ENCODE data around the gene GRK4.

Gene GRK4

DNA sequence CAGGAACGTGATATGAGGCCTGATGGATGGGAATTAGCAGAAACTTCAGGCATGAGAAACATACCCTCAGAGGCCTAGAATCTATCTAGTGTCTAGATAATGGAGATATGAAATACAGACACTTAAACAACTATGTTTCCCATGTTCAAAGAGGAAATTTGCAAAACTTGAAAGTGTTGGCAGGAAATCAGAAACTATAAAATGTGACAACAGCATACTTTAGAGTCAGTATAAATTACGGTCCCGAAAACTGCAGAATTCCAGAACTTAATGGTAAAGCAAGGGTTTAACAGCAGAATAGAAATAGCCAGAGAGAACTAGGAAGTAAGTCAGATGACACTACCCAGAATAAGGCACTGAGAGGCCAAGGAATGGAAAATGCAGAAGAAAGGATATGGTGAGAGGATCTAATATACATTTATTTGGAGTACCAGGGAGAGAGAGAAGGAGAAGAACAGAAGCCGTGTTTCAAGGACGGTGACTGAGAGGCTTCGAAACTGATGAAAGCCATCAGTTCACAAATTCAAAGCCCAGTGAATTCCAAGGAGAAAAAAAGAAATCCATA, 103.5 kb downstream of the GRK4 start:
- no peak overlapping the region for H3K27ac Mint-ChIP-seq

DNA sequence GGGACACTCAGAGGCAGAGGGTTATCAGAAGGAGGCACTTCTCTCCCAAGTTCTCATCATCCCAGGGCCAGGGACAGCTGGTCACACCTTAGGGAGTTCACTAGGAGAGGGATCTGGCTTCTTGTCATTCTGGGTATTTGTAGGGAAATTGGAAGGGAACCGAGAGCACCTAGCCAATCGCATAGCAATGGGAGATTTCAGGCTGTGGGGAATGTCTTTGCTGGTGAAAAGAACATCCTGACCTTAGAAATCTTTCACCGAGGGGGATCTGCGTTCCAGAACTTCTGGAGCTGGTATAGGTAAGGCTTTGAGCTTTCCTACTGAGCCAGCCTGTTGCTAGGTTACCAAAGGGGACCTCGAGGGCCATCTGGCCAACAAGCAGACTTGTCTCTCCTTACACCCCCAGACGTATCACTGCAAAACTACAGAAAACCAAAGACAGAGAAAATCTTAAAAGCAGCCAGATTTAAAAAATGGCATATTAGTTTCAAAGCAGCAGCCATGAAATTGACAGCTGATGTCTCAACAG, 104.2 kb downstream of the GRK4 start:
- Mint-ChIP-seq H3K4me3 (no peak overlapping the region), H3K4me1 (no peaks in the 10 kb centered on the region), H3K27ac (no peak overlapping the region), H3K36me3 (no peaks in the 10 kb centered on the region), H3K9me3 (no peaks in the 10 kb centered on the region)
- DNase-seq (ENCODE audit: low spot score in 2 of 2) (no peak), ATAC-seq (no peak)

More for the DNA sequence above, 103.5 kb downstream of the GRK4 start:
- H3K4me3 Mint-ChIP-seq, result no peak overlapping the region
- no peak for ATAC-seq
- H3K9me3 Mint-ChIP-seq, result no peaks in the 10 kb centered on the region
- no peaks in the 10 kb centered on the region for H3K4me1 Mint-ChIP-seq
- H3K36me3 Mint-ChIP-seq, result no peaks in the 10 kb centered on the region
- DNase-seq (ENCODE audit: low spot score in 2 of 2), result no peak

DNA sequence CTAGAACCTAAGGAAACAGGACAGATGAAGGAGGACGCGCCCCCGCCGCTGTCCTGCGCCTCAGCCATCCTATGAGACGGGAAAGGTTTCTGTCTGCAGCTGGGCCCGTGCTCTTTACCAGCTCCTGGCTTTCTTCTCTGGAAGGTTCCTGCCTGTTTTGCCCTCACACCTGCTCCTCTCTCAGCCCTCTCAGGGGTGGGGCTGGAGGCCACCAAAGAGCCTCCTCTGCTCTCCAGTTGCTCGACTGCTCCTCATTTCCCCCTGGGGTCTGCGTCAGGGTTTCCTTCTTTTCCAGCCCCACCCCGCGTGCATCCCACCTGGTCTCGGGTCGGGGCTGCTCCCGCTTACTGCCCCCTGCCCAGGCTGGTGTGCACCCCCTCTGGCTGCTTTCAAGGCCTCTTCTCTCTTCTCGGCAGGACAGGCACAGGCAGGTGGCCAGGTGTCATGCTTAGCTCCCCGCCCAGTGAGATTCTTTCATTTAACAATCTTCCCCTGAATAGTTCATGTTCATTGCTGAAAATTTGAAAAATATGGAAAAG, 106.4 kb downstream of the GRK4 start:
- Mint-ChIP-seq H3K27ac (no peak overlapping the region), H3K9me3 (no peaks in the 10 kb centered on the region), H3K36me3 (no peaks in the 10 kb centered on the region), H3K4me1 (no peaks in the 10 kb centered on the region), H3K4me3 (no peak overlapping the region)
- ATAC-seq (no peak), DNase-seq (ENCODE audit: low spot score in 2 of 2) (no peak)

DNA sequence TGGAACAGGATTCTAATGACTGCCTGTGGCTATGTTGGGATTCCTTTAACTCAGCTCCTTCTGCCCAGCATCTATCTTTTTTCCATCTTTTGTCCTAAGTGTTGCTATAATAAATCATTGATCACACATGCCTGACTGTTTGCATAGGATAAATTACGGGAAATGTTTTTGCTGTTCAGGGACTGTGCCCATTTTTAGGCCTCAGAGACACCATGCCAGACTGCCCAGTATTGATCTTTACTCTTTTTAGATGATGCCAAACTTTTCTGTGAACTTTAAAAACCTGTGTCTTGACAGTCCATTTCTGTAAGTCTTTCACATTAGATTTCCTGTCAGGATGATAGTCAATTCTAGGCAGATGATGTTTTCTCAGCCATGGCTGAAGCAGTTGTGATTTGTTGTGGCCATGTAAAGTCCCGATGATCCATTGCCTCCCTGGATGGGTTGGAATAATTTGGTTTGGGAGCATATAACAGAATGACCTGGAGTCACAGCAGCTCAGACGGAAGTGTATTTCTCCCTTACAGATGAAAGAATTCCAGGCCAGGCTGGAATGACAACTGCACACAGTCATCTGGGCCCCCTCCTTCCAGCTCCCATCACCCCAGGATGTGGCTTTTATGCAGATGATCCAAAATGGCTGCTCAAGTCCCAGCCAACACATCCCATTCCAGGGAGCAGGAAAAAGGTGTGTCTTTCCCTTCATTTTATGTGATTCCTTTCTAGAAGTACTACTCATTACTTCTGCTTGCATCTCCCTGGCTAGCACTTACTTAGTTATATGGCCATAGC, 107.5 kb downstream of the GRK4 start:
- no peak for DNase-seq (ENCODE audit: low spot score in 2 of 2)
- Mint-ChIP-seq H3K4me1 (peaks cover 9% of the 10 kb centered on the region), H3K9me3 (no peaks in the 10 kb centered on the region), H3K27ac (no peak overlapping the region), H3K4me3 (no peak overlapping the region), H3K36me3 (peaks cover 10% of the 10 kb centered on the region)
- no peak for ATAC-seq

DNA sequence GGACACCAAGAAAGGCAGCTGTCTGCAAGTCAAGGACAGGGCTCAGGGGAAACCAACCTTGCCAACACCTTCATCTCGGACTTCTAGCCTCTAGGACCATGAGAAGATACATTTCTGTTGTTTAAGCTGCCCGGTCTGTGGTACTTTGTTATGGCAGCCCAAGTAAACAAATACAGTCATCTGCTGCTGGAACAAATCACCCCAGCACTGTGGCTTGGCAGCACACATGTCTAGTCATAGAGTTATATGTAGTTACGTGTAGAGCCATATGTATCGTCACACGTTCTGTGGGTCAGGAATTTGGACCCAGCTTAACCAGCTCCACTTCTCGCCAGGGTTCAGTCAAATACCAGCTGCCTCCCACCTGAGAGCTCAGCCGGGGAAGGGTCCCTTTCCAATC, 108.4 kb downstream of the GRK4 start:
- H3K4me1 Mint-ChIP-seq, result peaks cover 11% of the 10 kb centered on the region
- ATAC-seq, result no peak
- peak overlapping the region; percentile 91 for H3K4me3 Mint-ChIP-seq
- H3K9me3 Mint-ChIP-seq, result no peaks in the 10 kb centered on the region
- H3K36me3 Mint-ChIP-seq, result peaks cover 11% of the 10 kb centered on the region
- H3K27ac Mint-ChIP-seq, result no peak overlapping the region
- DNase-seq (ENCODE audit: low spot score in 2 of 2), result no peak

DNA sequence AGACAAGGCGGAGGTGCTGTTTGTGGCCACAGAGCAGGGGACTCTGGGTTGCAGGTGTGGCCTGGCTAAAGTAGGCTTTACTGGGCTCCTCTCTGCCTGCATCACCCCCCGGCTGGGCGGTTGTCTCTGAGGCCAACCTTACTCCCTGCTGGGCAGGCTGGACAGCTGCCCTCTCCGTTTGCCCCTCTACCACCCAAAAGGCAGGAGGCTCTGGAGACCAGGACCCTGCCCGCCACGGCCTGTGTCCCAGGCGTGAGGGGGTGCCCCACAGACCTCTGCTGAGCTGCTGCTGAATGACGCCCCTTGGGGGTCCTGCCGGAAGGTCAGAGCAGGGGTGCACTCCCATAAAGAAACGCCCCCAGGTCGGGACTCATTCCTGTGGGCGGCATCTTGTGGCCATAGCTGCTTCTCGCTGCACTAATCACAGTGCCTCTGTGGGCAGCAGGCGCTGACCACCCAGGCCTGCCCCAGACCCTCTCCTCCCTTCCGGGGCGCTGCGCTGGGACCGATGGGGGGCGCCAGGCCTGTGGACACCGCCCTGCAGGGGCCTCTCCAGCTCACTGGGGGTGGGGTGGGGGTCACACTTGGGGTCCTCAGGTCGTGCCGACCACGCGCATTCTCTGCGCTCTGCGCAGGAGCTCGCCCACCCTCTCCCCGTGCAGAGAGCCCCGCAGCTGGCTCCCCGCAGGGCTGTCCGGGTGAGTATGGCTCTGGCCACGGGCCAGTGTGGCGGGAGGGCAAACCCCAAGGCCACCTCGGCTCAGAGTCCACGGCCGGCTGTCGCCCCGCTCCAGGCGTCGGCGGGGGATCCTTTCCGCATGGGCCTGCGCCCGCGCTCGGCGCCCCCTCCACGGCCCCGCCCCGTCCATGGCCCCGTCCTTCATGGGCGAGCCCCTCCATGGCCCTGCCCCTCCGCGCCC, 110.0 kb downstream of the GRK4 start:
- Mint-ChIP-seq H3K27ac (no peak overlapping the region), H3K36me3 (peaks cover 11% of the 10 kb centered on the region), H3K9me3 (no peaks in the 10 kb centered on the region), H3K4me3 (peak overlapping the region; percentile 91), H3K4me1 (peaks cover 18% of the 10 kb centered on the region)
- peak; percentile 66 for ATAC-seq
- no peak for DNase-seq (ENCODE audit: low spot score in 2 of 2)

DNA sequence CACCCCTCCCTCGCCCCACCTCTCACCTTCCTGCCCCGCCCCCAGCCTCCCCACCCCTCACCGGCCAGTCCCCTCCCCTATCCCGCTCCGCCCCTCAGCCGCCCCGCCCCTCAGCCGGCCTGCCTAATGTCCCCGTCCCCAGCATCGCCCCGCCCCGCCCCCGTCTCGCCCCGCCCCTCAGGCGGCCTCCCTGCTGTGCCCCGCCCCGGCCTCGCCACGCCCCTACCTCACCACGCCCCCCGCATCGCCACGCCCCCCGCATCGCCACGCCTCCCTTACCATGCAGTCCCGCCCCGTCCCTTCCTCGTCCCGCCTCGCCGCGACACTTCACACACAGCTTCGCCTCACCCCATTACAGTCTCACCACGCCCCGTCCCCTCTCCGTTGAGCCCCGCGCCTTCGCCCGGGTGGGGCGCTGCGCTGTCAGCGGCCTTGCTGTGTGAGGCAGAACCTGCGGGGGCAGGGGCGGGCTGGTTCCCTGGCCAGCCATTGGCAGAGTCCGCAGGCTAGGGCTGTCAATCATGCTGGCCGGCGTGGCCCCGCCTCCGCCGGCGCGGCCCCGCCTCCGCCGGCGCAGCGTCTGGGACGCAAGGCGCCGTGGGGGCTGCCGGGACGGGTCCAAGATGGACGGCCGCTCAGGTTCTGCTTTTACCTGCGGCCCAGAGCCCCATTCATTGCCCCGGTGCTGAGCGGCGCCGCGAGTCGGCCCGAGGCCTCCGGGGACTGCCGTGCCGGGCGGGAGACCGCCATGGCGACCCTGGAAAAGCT, 110.9 kb downstream of the GRK4 start, which contains the start of the genes HTT and HTT-AS:
HTT (plus strand) TSS at position 604 of the 768 bp plus-strand sequence; CDS start at position 749, 145 bp downstream.
HTT-AS (minus strand) TSS at position 461 of the 768 bp plus-strand sequence.
- Mint-ChIP-seq H3K4me3 (peak within 1 kb of the TSS; percentile 91), H3K4me1 (peaks cover 23% of the 10 kb centered on the region), H3K36me3 (peaks cover 11% of the 10 kb centered on the region), H3K9me3 (no peaks in the 10 kb centered on the region), H3K27ac (peak within 1 kb of the TSS; percentile 96)
- DNase-seq (ENCODE audit: low spot score in 2 of 2), result peak; percentile 92 to 98
- peak; percentile 92 for ATAC-seq

DNA sequence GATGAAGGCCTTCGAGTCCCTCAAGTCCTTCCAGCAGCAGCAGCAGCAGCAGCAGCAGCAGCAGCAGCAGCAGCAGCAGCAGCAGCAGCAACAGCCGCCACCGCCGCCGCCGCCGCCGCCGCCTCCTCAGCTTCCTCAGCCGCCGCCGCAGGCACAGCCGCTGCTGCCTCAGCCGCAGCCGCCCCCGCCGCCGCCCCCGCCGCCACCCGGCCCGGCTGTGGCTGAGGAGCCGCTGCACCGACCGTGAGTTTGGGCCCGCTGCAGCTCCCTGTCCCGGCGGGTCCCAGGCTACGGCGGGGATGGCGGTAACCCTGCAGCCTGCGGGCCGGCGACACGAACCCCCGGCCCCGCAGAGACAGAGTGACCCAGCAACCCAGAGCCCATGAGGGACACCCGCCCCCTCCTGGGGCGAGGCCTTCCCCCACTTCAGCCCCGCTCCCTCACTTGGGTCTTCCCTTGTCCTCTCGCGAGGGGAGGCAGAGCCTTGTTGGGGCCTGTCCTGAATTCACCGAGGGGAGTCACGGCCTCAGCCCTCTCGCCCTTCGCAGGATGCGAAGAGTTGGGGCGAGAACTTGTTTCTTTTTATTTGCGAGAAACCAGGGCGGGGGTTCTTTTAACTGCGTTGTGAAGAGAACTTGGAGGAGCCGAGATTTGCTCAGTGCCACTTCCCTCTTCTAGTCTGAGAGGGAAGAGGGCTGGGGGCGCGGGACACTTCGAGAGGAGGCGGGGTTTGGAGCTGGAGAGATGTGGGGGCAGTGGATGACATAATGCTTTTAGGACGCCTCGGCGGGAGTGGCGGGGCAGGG, 111.7 kb downstream of the GRK4 start:
- ATAC-seq (peak; percentile 8), DNase-seq (ENCODE audit: low spot score in 2 of 2) (peak; percentile 20 to 76)
- Mint-ChIP-seq H3K27ac (peak overlapping the region; percentile 96), H3K4me3 (peak overlapping the region; percentile 91), H3K9me3 (no peaks in the 10 kb centered on the region), H3K4me1 (peaks cover 28% of the 10 kb centered on the region), H3K36me3 (peaks cover 11% of the 10 kb centered on the region)

DNA sequence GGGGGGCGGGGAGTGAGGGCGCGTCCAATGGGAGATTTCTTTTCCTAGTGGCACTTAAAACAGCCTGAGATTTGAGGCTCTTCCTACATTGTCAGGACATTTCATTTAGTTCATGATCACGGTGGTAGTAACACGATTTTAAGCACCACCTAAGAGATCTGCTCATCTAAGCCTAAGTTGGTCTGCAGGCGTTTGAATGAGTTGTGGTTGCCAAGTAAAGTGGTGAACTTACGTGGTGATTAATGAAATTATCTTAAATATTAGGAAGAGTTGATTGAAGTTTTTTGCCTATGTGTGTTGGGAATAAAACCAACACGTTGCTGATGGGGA, 112.2 kb downstream of the GRK4 start:
- no peaks in the 10 kb centered on the region for H3K9me3 Mint-ChIP-seq
- H3K4me3 Mint-ChIP-seq, result peak overlapping the region; percentile 91
- DNase-seq (ENCODE audit: low spot score in 2 of 2) (no peak), ATAC-seq (no peak)
- peaks cover 28% of the 10 kb centered on the region for H3K4me1 Mint-ChIP-seq
- peak overlapping the region; percentile 96 for H3K27ac Mint-ChIP-seq
- H3K36me3 Mint-ChIP-seq, result peaks cover 11% of the 10 kb centered on the region

DNA sequence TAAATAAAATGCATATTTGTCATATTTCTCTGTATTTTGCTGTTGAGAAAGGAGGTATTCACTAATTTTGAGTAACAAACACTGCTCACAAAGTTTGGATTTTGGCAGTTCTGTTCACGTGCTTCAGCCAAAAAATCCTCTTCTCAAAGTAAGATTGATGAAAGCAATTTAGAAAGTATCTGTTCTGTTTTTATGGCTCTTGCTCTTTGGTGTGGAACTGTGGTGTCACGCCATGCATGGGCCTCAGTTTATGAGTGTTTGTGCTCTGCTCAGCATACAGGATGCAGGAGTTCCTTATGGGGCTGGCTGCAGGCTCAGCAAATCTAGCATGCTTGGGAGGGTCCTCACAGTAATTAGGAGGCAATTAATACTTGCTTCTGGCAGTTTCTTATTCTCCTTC, 114.4 kb downstream of the GRK4 start:
- Mint-ChIP-seq H3K27ac (no peak overlapping the region), H3K9me3 (no peaks in the 10 kb centered on the region), H3K36me3 (peaks cover 11% of the 10 kb centered on the region), H3K4me3 (no peak overlapping the region), H3K4me1 (peaks cover 33% of the 10 kb centered on the region)
- DNase-seq (ENCODE audit: low spot score in 2 of 2), result no peak
- ATAC-seq, result no peak

DNA sequence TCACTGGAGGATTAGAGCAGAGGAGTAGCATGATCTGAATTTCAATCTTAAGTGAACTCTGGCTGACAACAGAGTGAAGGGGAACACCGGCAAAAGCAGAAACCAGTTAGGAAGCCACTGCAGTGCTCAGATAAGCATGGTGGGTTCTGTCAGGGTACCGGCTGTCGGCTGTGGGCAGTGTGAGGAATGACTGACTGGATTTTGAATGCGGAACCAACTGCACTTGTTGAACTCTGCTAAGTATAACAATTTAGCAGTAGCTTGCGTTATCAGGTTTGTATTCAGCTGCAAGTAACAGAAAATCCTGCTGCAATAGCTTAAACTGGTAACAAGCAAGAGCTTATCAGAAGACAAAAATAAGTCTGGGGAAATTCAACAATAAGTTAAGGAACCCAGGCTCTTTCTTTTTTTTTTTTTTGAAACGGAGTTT, 116.3 kb downstream of the GRK4 start:
- Mint-ChIP-seq H3K4me3 (no peak overlapping the region), H3K9me3 (no peaks in the 10 kb centered on the region), H3K36me3 (peaks cover 17% of the 10 kb centered on the region), H3K27ac (peak overlapping the region; percentile 21), H3K4me1 (peaks cover 43% of the 10 kb centered on the region)
- DNase-seq (ENCODE audit: low spot score in 2 of 2) (no peak), ATAC-seq (no peak)

DNA sequence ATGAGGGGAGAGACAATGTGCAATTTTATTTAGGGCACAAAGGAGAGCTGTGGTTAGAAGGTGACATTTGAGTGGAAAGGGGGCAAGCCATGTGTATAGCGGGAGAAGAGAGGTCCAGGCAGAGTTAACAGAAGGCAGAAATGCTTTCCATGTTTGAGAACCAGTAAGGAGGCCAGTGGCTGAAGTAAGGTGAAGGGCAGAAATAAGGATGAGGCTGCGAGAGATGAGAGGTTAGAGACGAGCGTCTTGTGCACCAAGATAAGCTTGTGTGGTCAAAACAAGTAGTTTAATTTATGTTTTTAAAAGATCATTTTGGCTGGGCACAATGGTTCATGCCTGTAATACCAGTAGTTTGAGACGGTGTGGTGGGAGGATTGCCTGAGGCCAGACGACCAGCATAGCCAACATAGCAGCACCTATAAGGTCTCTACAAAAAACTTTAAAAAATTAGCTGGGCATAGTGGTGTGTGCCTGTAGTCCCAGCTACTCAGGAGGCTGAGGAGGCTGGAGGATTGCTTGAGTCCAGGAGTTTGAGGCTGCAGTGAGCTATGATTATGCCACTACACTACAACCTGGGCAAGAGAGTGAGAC, 119.6 kb downstream of the GRK4 start:
- Mint-ChIP-seq H3K36me3 (peaks cover 18% of the 10 kb centered on the region), H3K9me3 (no peaks in the 10 kb centered on the region), H3K4me1 (peaks cover 47% of the 10 kb centered on the region), H3K4me3 (no peak overlapping the region), H3K27ac (peak overlapping the region; percentile 4)
- ATAC-seq (no peak), DNase-seq (ENCODE audit: low spot score in 2 of 2) (no peak)

DNA sequence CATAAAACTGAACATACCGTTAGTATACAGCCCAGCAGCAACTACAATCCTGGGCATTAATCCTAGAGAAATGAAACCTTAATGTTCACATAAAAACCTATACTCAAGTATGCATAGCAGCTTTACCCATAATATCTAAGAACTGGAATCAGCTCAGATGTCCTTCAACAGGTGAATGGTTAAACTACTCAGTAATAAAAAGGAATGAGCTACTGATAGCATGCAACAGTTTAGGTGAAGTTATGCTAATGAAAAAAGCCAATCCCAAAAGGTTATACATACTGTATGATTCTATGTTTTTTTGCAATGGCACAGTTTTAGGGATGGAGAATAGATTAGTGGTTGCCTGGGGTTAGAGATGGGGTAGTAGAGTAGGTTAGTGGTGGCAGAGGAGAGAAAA, 120.4 kb downstream of the GRK4 start:
- DNase-seq (ENCODE audit: low spot score in 2 of 2), result no peak
- Mint-ChIP-seq H3K9me3 (no peaks in the 10 kb centered on the region), H3K4me1 (peaks cover 49% of the 10 kb centered on the region), H3K36me3 (peaks cover 25% of the 10 kb centered on the region), H3K4me3 (no peak overlapping the region), H3K27ac (no peak overlapping the region)
- ATAC-seq, result no peak

All from stimulated activated effector memory CD8-positive, alpha-beta T cell treated with anti-CD3 and anti-CD28 coated beads, Interleukin-12 subunit alpha, Interleukin-12 subunit beta, amount 100 ng/mL, for 72 hours (primary cell).